CD14-positive monocyte (primary cell): ENCODE data around the gene B4GALNT3. TPM values are rescaled to one million over a fixed set of nuclear protein-coding genes. Genes with fewer than 3 reads are reported as not detected.

ENCODE experiments used
- DNase-seq, 3 donors: peaks; one replicate each; pipeline ENCODE4 v3.0.0-alpha.2; 2011 to 2022
- H2AFZ ChIP-seq: 2 replicates; pipeline ENCODE4 v1.6.0; 2012; ENCODE audit warnings: mild to moderate bottlenecking, low read depth, low read length, inconsistent platforms; ENCODE audit not compliant: insufficient read depth, poor library complexity, severe bottlenecking
- H3K27ac ChIP-seq, 2 donors: 1 replicate in 1 of 2; 2 replicates in 1 of 2; pipeline ENCODE4 v1.5.1; 2012 to 2013; ENCODE audit warnings: low read length in 2 of 2, control low read depth in 1 of 2, inconsistent platforms in 1 of 2, low read depth in 1 of 2, mild to moderate bottlenecking in 1 of 2
- H3K27me3 ChIP-seq, 2 donors: one replicate each; pipeline versions ENCODE4 v1.6.0 to v1.6.1; 2011 to 2013; ENCODE audit warnings: low read length in 2 of 2; ENCODE audit not compliant: control insufficient read depth in 2 of 2, insufficient read depth in 2 of 2
- H3K36me3 ChIP-seq, 2 donors: replicated peaks in 1 of 2; 1 replicate in 1 of 2; 2 replicates in 1 of 2; pipeline versions ENCODE4 v1.5.1 to v1.6.1; 2012 to 2013; ENCODE audit warnings: low read length in 2 of 2, control low read depth in 1 of 2, inconsistent platforms in 1 of 2, mild to moderate bottlenecking in 1 of 2; ENCODE audit not compliant: insufficient read depth in 2 of 2, control insufficient read depth in 1 of 2
- H3K4me1 ChIP-seq, 2 donors: 1 replicate in 1 of 2; 2 replicates in 1 of 2; pipeline versions ENCODE4 v1.5.1 to v1.6.1; 2012 to 2013; ENCODE audit warnings: low read length in 2 of 2, control low read depth in 1 of 2, inconsistent platforms in 1 of 2, mild to moderate bottlenecking in 1 of 2, moderate library complexity in 1 of 2; ENCODE audit not compliant: insufficient read depth in 2 of 2, control insufficient read depth in 1 of 2
- H3K4me2 ChIP-seq: replicated peaks from 2 replicates; pipeline ENCODE3; 2012; ENCODE audit warnings: low read length, moderate library complexity, mild to moderate bottlenecking; ENCODE audit not compliant: poor library complexity, severe bottlenecking; ENCODE audit errors: extremely low read depth
- H3K4me3 ChIP-seq, 3 experiments: fragments of 200-600 bp in 1 of 3; sonication (generic) in 1 of 3; replicated peaks in 1 of 3; 1 replicate in 2 of 3; 2 replicates in 1 of 3; pipeline ENCODE4 v1.5.1; 2011 to 2013; ENCODE audit warnings: low read length in 3 of 3, mild to moderate bottlenecking in 3 of 3, control low read depth in 2 of 3, low read depth in 2 of 3, inconsistent platforms in 1 of 3, moderate library complexity in 1 of 3
- H3K79me2 ChIP-seq: 2 replicates; pipeline ENCODE4 v1.6.0; 2012; ENCODE audit warnings: mild to moderate bottlenecking, control low read depth, inconsistent platforms, low read length, moderate library complexity; ENCODE audit not compliant: insufficient read depth
- H3K9ac ChIP-seq: 2 replicates; pipeline ENCODE4 v1.6.0; 2017; ENCODE audit warnings: low read length, mild to moderate bottlenecking; ENCODE audit not compliant: insufficient read depth, poor library complexity, severe bottlenecking
- H3K9me3 ChIP-seq, 2 donors: replicated peaks in 1 of 2; 1 replicate in 1 of 2; 2 replicates in 1 of 2; pipeline versions ENCODE4 v1.5.1 to v1.6.1; 2012 to 2013; ENCODE audit warnings: low read length in 2 of 2, control low read depth in 1 of 2; ENCODE audit not compliant: control insufficient read depth in 1 of 2, insufficient read depth in 1 of 2
- H4K20me1 ChIP-seq: 2 replicates; pipeline ENCODE4 v1.6.0; 2012; ENCODE audit warnings: mild to moderate bottlenecking, low read length, control low read depth, moderate library complexity; ENCODE audit not compliant: insufficient read depth
- H3K27ac Mint-ChIP-seq, 7 donors: one replicate each; pipeline ENCODE4 v1.8.0; 2020; ENCODE audit warnings: mild to moderate bottlenecking in 7 of 7, mixed read lengths in 7 of 7, moderate library complexity in 6 of 7, inconsistent platforms in 2 of 7
- H3K27me3 Mint-ChIP-seq, 3 donors: one replicate each; pipeline ENCODE4 v1.8.0; 2021 to 2022; ENCODE audit warnings: low read depth in 3 of 3, mild to moderate bottlenecking in 3 of 3, mixed read lengths in 3 of 3, moderate library complexity in 3 of 3, inconsistent platforms in 1 of 3
- H3K36me3 Mint-ChIP-seq, 2 donors: one replicate each; pipeline ENCODE4 v1.8.0; 2020; ENCODE audit warnings: mixed read lengths in 2 of 2, inconsistent platforms in 1 of 2, mild to moderate bottlenecking in 1 of 2
- H3K4me1 Mint-ChIP-seq: one replicate; pipeline ENCODE4 v1.8.0; 2020; ENCODE audit warnings: mild to moderate bottlenecking, mixed read lengths
- H3K4me3 Mint-ChIP-seq, 2 donors: one replicate each; pipeline ENCODE4 v1.8.0; 2020; ENCODE audit warnings: mild to moderate bottlenecking in 2 of 2, mixed read lengths in 2 of 2, moderate library complexity in 1 of 2
- H3K9me3 Mint-ChIP-seq, 7 donors: one replicate each; pipeline ENCODE4 v1.8.0; 2020 to 2022; ENCODE audit warnings: mixed read lengths in 7 of 7, mild to moderate bottlenecking in 6 of 7, moderate library complexity in 6 of 7, inconsistent platforms in 2 of 7
- WGBS: methylation state at CpG from one replicate; pipeline ENCODE4 v1.1.5; 2013; ENCODE audit warnings: missing lambda C conversion rate; ENCODE audit not compliant: insufficient coverage; 5-methylcytosine and 5-hydroxymethylcytosine counted together
- intact Hi-C, 2 donors: fragments of 100-400 bp; cut with micrococcal nuclease; formaldehyde crosslinking; loops; one replicate each; pipeline versions ENCODE4 v1.15.0 to v1.15.1; 2023
- polyA plus RNA-seq, 3 donors: library from polyadenylated mRNA; depleted of rRNA in 1 of 3; unstranded in 2 of 3; stranded (reverse) in 1 of 3; fragments of 300-500 nt in 2 of 3; fragments of >200 nt in 1 of 3; fragmentation: Illumina TruSeq in 2 of 3; gene quantifications; 1 replicate in 2 of 3; 2 replicates in 1 of 3; pipeline ENCODE4 v1.2.3, GENCODE V29; 2012 to 2021
- TF ChIP-seq, protein P1 (sequence below): fragments of 200-600 bp; IDR thresholded peaks from one replicate; pipeline ENCODE4 v1.8.0; 2022; ENCODE audit warnings: antibody characterized with exemption, mild to moderate bottlenecking

The B4GALNT3 gene
- polyA plus RNA-seq, 3 donors: 0.09 to 0.10 TPM; not detected in 1

DNA sequence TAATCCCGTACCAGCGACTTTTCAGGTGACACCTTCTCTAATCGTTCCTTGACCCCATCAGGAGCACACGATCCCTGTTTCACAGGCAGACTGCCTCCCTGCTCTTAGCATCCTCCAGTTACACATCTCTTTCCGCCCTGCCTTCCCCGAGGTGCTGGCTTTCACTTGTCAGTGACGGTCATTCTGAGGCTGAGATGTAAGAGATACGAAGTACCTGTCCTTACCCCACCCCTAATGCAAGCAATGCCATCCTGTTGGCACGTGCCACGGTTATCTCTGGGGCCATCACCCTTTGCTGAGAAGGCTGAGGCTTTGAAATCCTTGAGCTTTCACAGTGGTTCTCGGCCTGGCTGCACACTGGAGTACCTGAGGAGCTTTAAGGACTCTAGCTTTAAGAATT, 24.4 kb downstream of the B4GALNT3 start:
- no peaks in the 10 kb centered on the region for H3K4me1 Mint-ChIP-seq
- no peak overlapping the region for H3K4me3 Mint-ChIP-seq
- H2AFZ ChIP-seq: no peak overlapping the region
- 78% methylated on average over 10 of the region's 11 CpGs for WGBS
- H3K4me3 ChIP-seq: no peak overlapping the region
- H3K79me2 ChIP-seq: no peaks in the 10 kb centered on the region
- intact Hi-C loops: no loop called here
- H3K27me3 Mint-ChIP-seq: peaks cover 12 to 27% (median 26%) of the 10 kb centered on the region in 3 donors
- H3K4me2 ChIP-seq: no peak overlapping the region
- H3K9ac ChIP-seq: no peak overlapping the region
- TF ChIP-seq, protein P1, sequence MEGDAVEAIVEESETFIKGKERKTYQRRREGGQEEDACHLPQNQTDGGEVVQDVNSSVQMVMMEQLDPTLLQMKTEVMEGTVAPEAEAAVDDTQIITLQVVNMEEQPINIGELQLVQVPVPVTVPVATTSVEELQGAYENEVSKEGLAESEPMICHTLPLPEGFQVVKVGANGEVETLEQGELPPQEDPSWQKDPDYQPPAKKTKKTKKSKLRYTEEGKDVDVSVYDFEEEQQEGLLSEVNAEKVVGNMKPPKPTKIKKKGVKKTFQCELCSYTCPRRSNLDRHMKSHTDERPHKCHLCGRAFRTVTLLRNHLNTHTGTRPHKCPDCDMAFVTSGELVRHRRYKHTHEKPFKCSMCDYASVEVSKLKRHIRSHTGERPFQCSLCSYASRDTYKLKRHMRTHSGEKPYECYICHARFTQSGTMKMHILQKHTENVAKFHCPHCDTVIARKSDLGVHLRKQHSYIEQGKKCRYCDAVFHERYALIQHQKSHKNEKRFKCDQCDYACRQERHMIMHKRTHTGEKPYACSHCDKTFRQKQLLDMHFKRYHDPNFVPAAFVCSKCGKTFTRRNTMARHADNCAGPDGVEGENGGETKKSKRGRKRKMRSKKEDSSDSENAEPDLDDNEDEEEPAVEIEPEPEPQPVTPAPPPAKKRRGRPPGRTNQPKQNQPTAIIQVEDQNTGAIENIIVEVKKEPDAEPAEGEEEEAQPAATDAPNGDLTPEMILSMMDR: no peak
- no peaks in the 10 kb centered on the region for H3K4me1 ChIP-seq
- no peaks in the 10 kb centered on the region for H4K20me1 ChIP-seq
- no peaks in the 10 kb centered on the region for H3K9me3 ChIP-seq
- no peaks in the 10 kb centered on the region for H3K36me3 Mint-ChIP-seq
- no peak for DNase-seq
- no peak overlapping the region for H3K27ac Mint-ChIP-seq
- H3K27ac ChIP-seq: no peak overlapping the region
- no peaks in the 10 kb centered on the region for H3K36me3 ChIP-seq
- peaks cover 0 to 8% (median 5%) of the 10 kb centered on the region in 7 donors for H3K9me3 Mint-ChIP-seq
- H3K27me3 ChIP-seq: peaks cover 0 to 9% of the 10 kb centered on the region in 2 donors

DNA sequence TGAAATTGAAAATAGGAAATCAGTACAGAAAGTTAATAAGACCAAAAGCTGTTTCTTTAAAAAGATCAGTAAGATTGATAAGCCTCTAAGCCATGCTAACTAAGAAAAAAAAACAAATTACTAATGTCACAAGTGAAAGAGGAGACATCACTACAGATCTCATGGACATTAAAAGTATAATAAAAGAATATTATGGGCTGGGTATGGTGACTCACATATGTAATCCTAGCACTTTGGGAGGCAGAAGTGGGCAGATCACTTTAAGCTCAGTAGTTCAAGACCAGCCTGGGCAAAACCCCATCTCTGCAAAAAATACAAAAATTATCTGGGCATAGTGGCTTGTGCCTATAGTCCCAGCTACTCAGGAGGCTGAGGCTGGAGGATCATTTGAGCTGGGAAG, 30.5 kb downstream of the B4GALNT3 start:
- Mint-ChIP-seq H3K9me3 (peaks cover 4 to 21% (median 15%) of the 10 kb centered on the region in 7 donors), H3K4me3 (no peak overlapping the region), H3K4me1 (no peaks in the 10 kb centered on the region), H3K27ac (no peak overlapping the region), H3K27me3 (peaks cover 11 to 22% (median 14%) of the 10 kb centered on the region in 3 donors), H3K36me3 (no peaks in the 10 kb centered on the region)
- TF ChIP-seq, protein P1: no peak
- no peaks in the 10 kb centered on the region for H3K36me3 ChIP-seq
- no peak overlapping the region for H3K27ac ChIP-seq
- no peaks in the 10 kb centered on the region for H4K20me1 ChIP-seq
- intact Hi-C loops: no loop called here
- H3K9me3 ChIP-seq: peaks cover 0 to 2% of the 10 kb centered on the region in 2 donors
- H3K9ac ChIP-seq: no peak overlapping the region
- H2AFZ ChIP-seq: no peak overlapping the region
- H3K27me3 ChIP-seq: peaks cover 0 to 6% of the 10 kb centered on the region in 2 donors
- no peak for DNase-seq
- H3K4me1 ChIP-seq: no peaks in the 10 kb centered on the region
- no peak overlapping the region for H3K4me2 ChIP-seq
- no peak overlapping the region for H3K4me3 ChIP-seq
- H3K79me2 ChIP-seq: no peaks in the 10 kb centered on the region
